Measurements from ENCODE around the gene SLC16A11.

DNA sequence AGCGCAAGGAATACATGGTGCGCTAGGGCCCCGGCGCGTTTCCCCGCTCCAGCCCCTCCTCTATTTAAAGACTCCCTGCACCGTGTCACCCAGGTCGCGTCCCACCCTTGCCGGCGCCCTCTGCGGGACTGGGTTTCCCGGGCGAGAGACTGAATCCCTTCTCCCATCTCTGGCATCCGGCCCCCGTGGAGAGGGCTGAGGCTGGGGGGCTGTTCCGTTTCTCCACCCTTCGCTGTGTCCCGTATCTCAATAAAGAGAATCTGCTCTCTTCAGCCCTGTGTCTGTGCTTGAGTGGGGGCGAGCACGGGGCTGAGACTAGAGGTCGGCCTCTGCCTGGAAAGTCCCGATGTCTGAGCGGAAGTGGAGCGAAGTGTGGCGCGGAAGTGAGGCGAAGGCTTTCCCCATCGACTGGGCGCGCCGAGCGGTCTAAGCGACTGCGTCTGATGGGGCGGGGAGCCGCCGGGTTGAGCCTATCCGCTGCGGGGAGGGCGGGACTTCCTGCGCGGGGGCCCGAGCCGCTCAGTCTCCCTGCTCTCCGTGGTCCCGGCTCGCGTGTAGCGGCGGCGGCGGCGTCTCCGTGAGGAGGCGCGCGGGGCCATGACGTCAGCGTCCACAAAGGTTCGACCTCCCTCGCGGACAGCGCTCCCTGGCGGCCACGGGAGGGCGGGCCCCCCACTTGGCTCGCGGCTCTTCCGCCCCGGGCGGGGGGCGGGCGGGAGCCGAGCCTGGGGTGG lies 29.5 kb downstream of the SLC16A11 start:
- TF ChIP-seq, protein P1, sequence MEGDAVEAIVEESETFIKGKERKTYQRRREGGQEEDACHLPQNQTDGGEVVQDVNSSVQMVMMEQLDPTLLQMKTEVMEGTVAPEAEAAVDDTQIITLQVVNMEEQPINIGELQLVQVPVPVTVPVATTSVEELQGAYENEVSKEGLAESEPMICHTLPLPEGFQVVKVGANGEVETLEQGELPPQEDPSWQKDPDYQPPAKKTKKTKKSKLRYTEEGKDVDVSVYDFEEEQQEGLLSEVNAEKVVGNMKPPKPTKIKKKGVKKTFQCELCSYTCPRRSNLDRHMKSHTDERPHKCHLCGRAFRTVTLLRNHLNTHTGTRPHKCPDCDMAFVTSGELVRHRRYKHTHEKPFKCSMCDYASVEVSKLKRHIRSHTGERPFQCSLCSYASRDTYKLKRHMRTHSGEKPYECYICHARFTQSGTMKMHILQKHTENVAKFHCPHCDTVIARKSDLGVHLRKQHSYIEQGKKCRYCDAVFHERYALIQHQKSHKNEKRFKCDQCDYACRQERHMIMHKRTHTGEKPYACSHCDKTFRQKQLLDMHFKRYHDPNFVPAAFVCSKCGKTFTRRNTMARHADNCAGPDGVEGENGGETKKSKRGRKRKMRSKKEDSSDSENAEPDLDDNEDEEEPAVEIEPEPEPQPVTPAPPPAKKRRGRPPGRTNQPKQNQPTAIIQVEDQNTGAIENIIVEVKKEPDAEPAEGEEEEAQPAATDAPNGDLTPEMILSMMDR (optimal IDR thresholded peaks at IDR 0.05 in 1 of 3, IDR thresholded peaks at IDR 0.05 in 1 of 3, conservative IDR thresholded peaks at IDR 0.05 in 1 of 3; ENCODE audit: extremely low read depth in 1 of 3, insufficient read depth in 2 of 3, low read length in 3 of 3) = peak in 2 of 3 experiments; percentile 62 to 79
- TF ChIP-seq EZH2 (IDR thresholded peaks at IDR 0.05; ENCODE audit: low read length) = no peak

Data from keratinocyte (primary cell).